PC-3 (cell line): ENCODE data around the gene ACSBG1. TPM values are rescaled to one million over a fixed set of nuclear protein-coding genes. Genes with fewer than 3 reads are reported as not detected.
A peak's percentile ranks its signal among the peaks of the same experiment; 100 is the strongest.

ENCODE experiments used
- ATAC-seq: fragments of 200-7000 bp; cut with Tn5 transposase; 2 replicates; pipeline ENCODE4 v1.9.1; 2020; ENCODE audit warnings: mild to moderate bottlenecking, moderate library complexity
- BruUV-seq: library from RNA; stranded (reverse); fragments of 400-500 nt; replicated peaks from 2 replicates; lab custom pipeline; 2021; lab: Mats Ljungman, UMichigan
- CTCF ChIA-PET: fragments of 300-600 bp; sonication (Branson Sonifier 250); formaldehyde crosslinking; loops from one replicate; lab custom pipeline; 2022; ENCODE audit warnings: antibody characterized with exemption; lab: Charles Lee
- POLR2A ChIA-PET: fragments of 300-600 bp; sonication (Branson Sonifier 250); formaldehyde crosslinking; loops from one replicate; lab custom pipeline; 2022; ENCODE audit warnings: antibody characterized with exemption; ENCODE audit not compliant: unreplicated experiment; lab: Charles Lee
- DNase-seq: peaks from one replicate; pipeline ENCODE4 v3.0.0-alpha.2; 2015
- H2AFZ ChIP-seq: fragments of 300-600 bp; sonication (generic); 2 replicates; pipeline ENCODE4 v1.6.0; 2016; ENCODE audit warnings: antibody characterized with exemption, low read length
- H3F3A ChIP-seq: fragments of 300-600 bp; sonication (generic); one replicate; pipeline ENCODE4 v1.6.0; 2017; ENCODE audit warnings: antibody characterized with exemption, low read length, control low read depth, mild to moderate bottlenecking; ENCODE audit not compliant: unreplicated experiment
- H3K27ac ChIP-seq: fragments of 300-600 bp; sonication (generic); 2 replicates; pipeline ENCODE4 v1.5.1; 2016; ENCODE audit warnings: mild to moderate bottlenecking, low read length
- H3K27me3 ChIP-seq: fragments of 300-600 bp; sonication (generic); 2 replicates; pipeline ENCODE4 v1.6.1; 2016; ENCODE audit warnings: low read length, mixed read lengths
- H3K36me3 ChIP-seq: fragments of 300-600 bp; sonication (generic); 2 replicates; pipeline ENCODE4 v1.6.1; 2016; ENCODE audit warnings: low read depth, mixed run types, low read length, mixed read lengths
- H3K4me1 ChIP-seq: fragments of 300-600 bp; sonication (generic); 2 replicates; pipeline ENCODE4 v1.5.1; 2016; ENCODE audit warnings: low read length; ENCODE audit not compliant: insufficient read depth
- H3K4me2 ChIP-seq: fragments of 300-600 bp; sonication (generic); 2 replicates; pipeline ENCODE4 v1.6.0; 2016; ENCODE audit warnings: low read length
- H3K4me3 ChIP-seq: fragments of 300-600 bp; sonication (generic); 2 replicates; pipeline ENCODE4 v1.5.1; 2016; ENCODE audit warnings: mild to moderate bottlenecking, low read length, mixed read lengths
- H3K79me2 ChIP-seq: fragments of 300-600 bp; sonication (generic); 2 replicates; pipeline ENCODE4 v1.6.1; 2017; ENCODE audit warnings: low read length, mixed read lengths
- H3K9ac ChIP-seq: fragments of 300-600 bp; sonication (generic); 2 replicates; pipeline ENCODE4 v1.6.0; 2016; ENCODE audit warnings: mild to moderate bottlenecking, low read length
- H3K9me2 ChIP-seq: fragments of 300-600 bp; sonication (generic); replicated peaks from 2 replicates; pipeline ENCODE4 v1.6.1; 2016; ENCODE audit warnings: mixed run types, low read length, mixed read lengths
- H3K9me3 ChIP-seq: fragments of 300-600 bp; sonication (generic); 2 replicates; pipeline ENCODE4 v1.6.1; 2016; ENCODE audit warnings: low read length, mixed read lengths
- H4K20me1 ChIP-seq: fragments of 300-600 bp; sonication (generic); 2 replicates; pipeline ENCODE4 v1.6.1; 2016; ENCODE audit warnings: low read length, mixed read lengths
- CTCF ChIP-seq: fragments of 300-600 bp; sonication (generic); conservative IDR thresholded peaks from 2 replicates; pipeline ENCODE4 v1.5.1; 2017; ENCODE audit warnings: antibody characterized with exemption, low read depth, mild to moderate bottlenecking, low read length
- EZH2 ChIP-seq: fragments of 300-600 bp; sonication (generic); IDR thresholded peaks from one replicate; pipeline ENCODE4 v1.6.1; 2017; ENCODE audit warnings: antibody characterized with exemption, mild to moderate bottlenecking, low read length; ENCODE audit not compliant: unreplicated experiment
- EZH2phosphoT487 ChIP-seq: fragments of 300-600 bp; sonication (generic); IDR thresholded peaks from 2 replicates; pipeline ENCODE4 v1.6.1; 2018; ENCODE audit warnings: mild to moderate bottlenecking, antibody characterized with exemption, low read length, borderline replicate concordance
- intact Hi-C: fragments of 100-400 bp; cut with micrococcal nuclease; formaldehyde crosslinking; loops from 2 replicates; pipeline ENCODE4 v1.9.0; 2023
- total RNA-seq: library from RNA; depleted of rRNA; stranded (reverse); fragments of >200 nt; gene quantifications from 2 replicates; pipeline ENCODE4 v1.2.3, GENCODE V29; 2014

The ACSBG1 gene
- total RNA-seq, 1 experiment from 2014 or later: 0.36 TPM

GRCh38 chr15:78265137-78265460 lies 30.7 kb upstream of the ACSBG1 start:
- DNase-seq (no peak), ATAC-seq (no peak)
- TF ChIP-seq CTCF: no peak
- TF ChIP-seq EZH2: no peak
- TF ChIP-seq EZH2phosphoT487: no peak
- Histone ChIP-seq H3F3A (no peaks in the 10 kb centered on the region), H3K9ac (peak overlapping the region; percentile 40), H3K27me3 (peaks cover 8% of the 10 kb centered on the region), H3K4me2 (peak overlapping the region; percentile 89), H3K27ac (no peak overlapping the region), H3K4me1 (peaks cover 20% of the 10 kb centered on the region), H3K9me2 (no peaks in the 10 kb centered on the region), H3K36me3 (no peaks in the 10 kb centered on the region), H3K9me3 (no peaks in the 10 kb centered on the region), H2AFZ (peak overlapping the region; percentile 95), H3K79me2 (no peaks in the 10 kb centered on the region), H4K20me1 (no peaks in the 10 kb centered on the region), H3K4me3 (peak overlapping the region; percentile 68)
- intact Hi-C loops: no loop called here
- ChIA-PET CTCF (interaction anchor here (1.3 kb wide), 1 partner anchor 70 kb away, joined by 3 read pairs; no protein-coding TSS in a partner anchor), POLR2A (interaction anchor here (2.1 kb wide), 1 partner anchor 34 kb away, joined by 10 read pairs; the partner anchor contains the start of gene SKIC8)
- no TSS peak for BruUV-seq

DNA sequence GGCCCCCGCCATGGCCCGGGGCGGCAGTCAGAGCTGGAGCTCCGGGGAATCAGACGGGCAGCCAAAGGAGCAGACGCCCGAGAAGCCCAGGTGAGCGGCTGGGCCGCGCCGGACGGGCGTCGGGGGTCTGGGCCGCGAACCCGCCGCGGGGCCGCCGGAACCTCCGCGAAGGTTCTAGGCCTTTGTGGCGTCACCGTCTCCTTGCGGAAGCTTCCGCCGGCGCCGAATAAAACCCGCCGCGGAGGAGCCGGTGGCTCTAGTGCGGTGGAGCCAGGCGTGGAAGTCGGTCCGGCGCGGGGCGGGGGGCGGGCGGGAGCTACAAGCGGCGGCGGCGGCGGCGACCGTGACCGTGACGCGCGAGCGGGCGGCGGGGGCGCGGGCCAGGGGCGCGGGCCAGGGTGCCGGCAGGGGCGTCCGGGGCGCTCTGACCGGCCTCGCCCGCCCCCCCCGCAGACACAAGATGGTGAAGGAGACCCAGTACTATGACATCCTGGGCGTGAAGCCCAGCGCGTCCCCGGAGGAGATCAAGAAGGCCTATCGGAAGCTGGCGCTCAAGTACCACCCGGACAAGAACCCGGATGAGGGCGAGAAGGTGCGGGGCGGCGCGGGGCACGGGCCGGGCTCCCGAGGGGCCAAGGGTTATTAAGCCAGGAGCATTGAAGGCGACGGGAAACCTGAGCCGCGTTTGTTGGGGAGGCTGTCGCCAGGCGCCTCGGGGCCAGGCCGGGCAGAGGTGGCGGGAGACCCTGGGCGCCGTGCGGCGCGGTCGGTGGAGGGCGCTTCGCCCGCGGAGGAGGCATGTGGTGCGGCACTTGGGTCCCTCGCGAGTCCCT lies 30.2 kb upstream of the ACSBG1 start, which contains the start of gene DNAJA4:
TSS of gene DNAJA4 (plus strand) at position 259 of the 833 bp plus-strand sequence. CDS start at position 461, 202 bp downstream.
- peaks cover 8% of the 10 kb centered on the region for H3K27me3 ChIP-seq
- ATAC-seq: peak; percentile 27; the same call in 1 of the 2 replicates
- no peaks in the 10 kb centered on the region for H3K9me3 ChIP-seq
- peak within 1 kb of the TSS; percentile 68 for H3K4me3 ChIP-seq
- H4K20me1 ChIP-seq: no peaks in the 10 kb centered on the region
- DNase-seq: no peak
- peaks cover 22% of the 10 kb centered on the region for H3K4me1 ChIP-seq
- POLR2A ChIA-PET: no interaction called here
- no peak for TF ChIP-seq EZH2phosphoT487
- no peak for TF ChIP-seq EZH2
- no peak for TF ChIP-seq CTCF
- intact Hi-C loops: no loop called here
- peak within 1 kb of the TSS; percentile 95 for H2AFZ ChIP-seq
- H3K27ac ChIP-seq: no peak within 1 kb of the TSS
- no peaks in the 10 kb centered on the region for H3F3A ChIP-seq
- H3K9ac ChIP-seq: peak within 1 kb of the TSS; percentile 40
- no peaks in the 10 kb centered on the region for H3K36me3 ChIP-seq
- H3K9me2 ChIP-seq: no peaks in the 10 kb centered on the region
- peak within 1 kb of the TSS; percentile 89 for H3K4me2 ChIP-seq
- BruUV-seq: no TSS peak
- CTCF ChIA-PET: no interaction called here
- no peaks in the 10 kb centered on the region for H3K79me2 ChIP-seq

- Histone ChIP-seq H3K4me3 (peak overlapping the region; percentile 27; the same call in 1 of the 2 replicates), H3K27ac (no peak overlapping the region), H3K27me3 (peaks cover 8% of the 10 kb centered on the region), H3K4me2 (peak overlapping the region; percentile 44; the same call in 1 of the 2 replicates), H3K9ac (no peak overlapping the region), H4K20me1 (no peaks in the 10 kb centered on the region), H2AFZ (0 out of 2 replicates have a peak overlapping the region, but pooled peaks have one; percentile 45), H3K4me1 (peaks cover 28% of the 10 kb centered on the region), H3K36me3 (no peaks in the 10 kb centered on the region), H3K79me2 (no peaks in the 10 kb centered on the region), H3K9me3 (no peaks in the 10 kb centered on the region), H3K9me2 (no peaks in the 10 kb centered on the region), H3F3A (no peaks in the 10 kb centered on the region)
- no peak for TF ChIP-seq EZH2phosphoT487
- no peak for TF ChIP-seq EZH2
- no peak for TF ChIP-seq CTCF
- ATAC-seq (no peak), DNase-seq (no peak)
- POLR2A ChIA-PET: no interaction called here
- intact Hi-C loops: no loop called here
- BruUV-seq: no TSS peak
- CTCF ChIA-PET: no interaction called here
Observed at GRCh38 chr15:78263907-78264303, 29.5 kb upstream of the ACSBG1 start.
